K562 (cell line): ENCODE measurements around the gene SLMAP. TPM values are rescaled to one million over a fixed set of nuclear protein-coding genes. Genes with fewer than 3 reads are reported as not detected.

ENCODE experiments used
- ATAC-seq: fragments of 200-7000 bp; cut with Tn5 transposase; 3 replicates; pipeline ENCODE4 v1.9.1; 2020; ENCODE audit warnings: moderate library complexity
- BruUV-seq: library from RNA; stranded (reverse); fragments of 400-500 nt; replicated peaks from 2 replicates; lab custom pipeline; 2021; lab: Mats Ljungman, UMichigan
- CTCF ChIA-PET: fragments of 300-600 bp; formaldehyde crosslinking; extraction: SDS; loops from one replicate; lab custom pipeline; 2021; ENCODE audit warnings: low intra/inter-chr PET ratio; lab: Yijun Ruan, JAX
- POLR2A ChIA-PET: fragments of 300-600, 350-650 bp; sonication (Branson Sonifier 250); formaldehyde crosslinking; extraction: SDS; loops from one replicate; lab custom pipeline; 2021; ENCODE audit warnings: antibody characterized with exemption, inconsistent platforms; lab: Yijun Ruan, JAX
- DNase-seq, 4 experiments: peaks; one replicate each; pipeline versions ENCODE4 v3.0.0 to v3.0.0-alpha.2; 2011 to 2018; ENCODE audit warnings: low spot score in 3 of 4, mixed read lengths in 3 of 4; ENCODE audit errors: extremely low read depth in 1 of 4
- FAIRE-seq: peaks from 2 replicates; lab custom pipeline; 2011; peaks lifted over from hg19 to GRCh38; lab: Jason Lieb, UNC
- H2AFZ ChIP-seq: 2 replicates; pipeline ENCODE4 v1.6.0; 2011; ENCODE audit warnings: low read depth, low read length, control low read depth, inconsistent platforms
- H3K27ac ChIP-seq: fragments of 200-600 bp; 3 replicates; pipeline ENCODE4 v1.8.0; 2011; ENCODE audit warnings: low read depth, mild to moderate bottlenecking, control low read depth, inconsistent platforms, low read length, moderate library complexity, mixed read lengths; ENCODE audit errors: extremely low read depth
- H3K27me3 ChIP-seq, 2 experiments: fragments of 300-600 bp in 1 of 2; 2 replicates in 1 of 2; 3 replicates in 1 of 2; pipeline versions ENCODE4 v1.6.0 to v1.8.0; 2011; ENCODE audit warnings: inconsistent platforms in 2 of 2, low read length in 2 of 2, mild to moderate bottlenecking in 1 of 2, mixed read lengths in 1 of 2, moderate library complexity in 1 of 2; ENCODE audit not compliant: control insufficient read depth in 2 of 2, insufficient read depth in 2 of 2
- H3K36me3 ChIP-seq: fragments of 300-600 bp; 3 replicates; pipeline ENCODE4 v1.8.0; 2011; ENCODE audit warnings: mild to moderate bottlenecking, low read length, inconsistent platforms; ENCODE audit not compliant: control insufficient read depth, insufficient read depth
- H3K4me1 ChIP-seq, 2 experiments: fragments of 200-600 bp in 1 of 2; replicated peaks in 1 of 2; 2 replicates in 1 of 2; 3 replicates in 1 of 2; pipeline versions ENCODE4 v1.5.1 to v1.8.0; 2011; ENCODE audit warnings: inconsistent platforms in 2 of 2, low read length in 2 of 2, mild to moderate bottlenecking in 1 of 2, mixed read lengths in 1 of 2, moderate library complexity in 1 of 2; ENCODE audit not compliant: control insufficient read depth in 2 of 2, insufficient read depth in 2 of 2
- H3K4me2 ChIP-seq: 2 replicates; pipeline ENCODE4 v1.6.1; 2011; ENCODE audit warnings: low read length, control low read depth, inconsistent platforms, mixed read lengths; ENCODE audit not compliant: insufficient read depth
- H3K4me3 ChIP-seq: fragments of 200-600 bp; sonication (generic), shearing (Covaris generic); 2 replicates; pipeline ENCODE4 v1.5.1; 2016; ENCODE audit warnings: control low read depth, inconsistent platforms
- H3K79me2 ChIP-seq: fragments of 200-600 bp; 3 replicates; pipeline ENCODE4 v1.8.0; 2011; ENCODE audit warnings: low read length, inconsistent platforms; ENCODE audit not compliant: control insufficient read depth, insufficient read depth
- H3K9ac ChIP-seq, 2 experiments: 2 replicates each; pipeline versions ENCODE4 v1.6.0 to v1.6.1; 2011; ENCODE audit warnings: low read depth in 2 of 2, low read length in 2 of 2, control low read depth in 1 of 2, inconsistent platforms in 1 of 2, mild to moderate bottlenecking in 1 of 2, mixed read lengths in 1 of 2; ENCODE audit not compliant: insufficient read depth in 1 of 2
- H3K9me1 ChIP-seq: one replicate; pipeline ENCODE4 v1.6.0; 2011; ENCODE audit warnings: inconsistent platforms, mild to moderate bottlenecking, low read length, moderate library complexity; ENCODE audit not compliant: control insufficient read depth, insufficient read depth
- H3K9me3 ChIP-seq: replicated peaks from 2 replicates; pipeline ENCODE4 v1.5.1; 2011; ENCODE audit warnings: low read depth, low read length, inconsistent platforms; ENCODE audit not compliant: control insufficient read depth, insufficient read depth
- H4K20me1 ChIP-seq: replicated peaks from 2 replicates; pipeline ENCODE4 v1.6.1; 2011; ENCODE audit warnings: low read length, inconsistent platforms, mixed read lengths; ENCODE audit not compliant: control insufficient read depth, insufficient read depth
- CREB1 ChIP-seq, 2 experiments: sonication (generic) in 1 of 2; formaldehyde crosslinking in 1 of 2; IDR thresholded peaks; 2 replicates each; pipeline versions ENCODE4 v1.6.1 to v1.8.0; 2012 to 2022; ENCODE audit warnings: inconsistent platforms in 1 of 2, mild to moderate bottlenecking in 1 of 2, missing genetic modification reagents in 1 of 2, moderate library complexity in 1 of 2
- DDX20 ChIP-seq: fragments of 450-650 bp; IDR thresholded peaks from 2 replicates; pipeline ENCODE4 v1.6.1; 2016; ENCODE audit warnings: missing genetic modification characterization, low read depth, mild to moderate bottlenecking, missing compliant biosample characterization, moderate library complexity
- DPF2 ChIP-seq: fragments of 450-650 bp; IDR thresholded peaks from 2 replicates; pipeline ENCODE4 v1.6.1; 2016
- ESRRB ChIP-seq: fragments of 250-450 bp; sonication (Bioruptor Pico); IDR thresholded peaks from 2 replicates; pipeline ENCODE4 v1.5.0; 2020; ENCODE audit warnings: mild to moderate bottlenecking, moderate library complexity, borderline replicate concordance
- FUS ChIP-seq: fragments of 200-400 bp; formaldehyde crosslinking; optimal IDR thresholded peaks from 2 replicates; pipeline ENCODE3; 2017; ENCODE audit warnings: low read depth, low read length
- MTF1 ChIP-seq: fragments of 250-450 bp; sonication (Bioruptor Pico); IDR thresholded peaks from 2 replicates; pipeline ENCODE4 v1.9.0; 2021; ENCODE audit warnings: moderate library complexity, mild to moderate bottlenecking, inconsistent platforms, borderline replicate concordance
- NFATC3 ChIP-seq: fragments of 450-650 bp; IDR thresholded peaks from 2 replicates; pipeline ENCODE4 v1.6.1; 2017; ENCODE audit warnings: mild to moderate bottlenecking
- PML ChIP-seq: IDR thresholded peaks from 2 replicates; pipeline ENCODE4 v1.6.1; 2012; ENCODE audit warnings: low read length, inconsistent platforms
- SMC3 ChIP-seq: conservative IDR thresholded peaks from 2 replicates; pipeline ENCODE4 v1.6.1; 2011; ENCODE audit warnings: low read depth, low read length, improper control_type of control experiment; ENCODE audit not compliant: insufficient read depth
- TBP ChIP-seq: optimal IDR thresholded peaks from 2 replicates; pipeline ENCODE3; 2011; ENCODE audit warnings: low read depth, low read length, improper control_type of control experiment
- TEAD2 ChIP-seq: fragments of 450-650 bp; IDR thresholded peaks from 2 replicates; pipeline ENCODE4 v1.6.1; 2016; ENCODE audit warnings: missing genetic modification characterization, control low read depth, missing compliant biosample characterization
- THAP7 ChIP-seq: fragments of 250-450 bp; sonication (Bioruptor Pico); IDR thresholded peaks from 2 replicates; pipeline ENCODE4 v1.5.0; 2021
- ZNF324 ChIP-seq: fragments of 250-450 bp; sonication (Bioruptor Pico); IDR thresholded peaks from 2 replicates; pipeline ENCODE4 v1.4.0; 2020; ENCODE audit warnings: mild to moderate bottlenecking
- WGBS: fragments of 100-300 bp; shearing (Covaris generic); methylation state at CpG from one replicate; pipeline ENCODE4 v1.1.6; 2016; ENCODE audit warnings: low coverage, mixed read lengths; ENCODE audit not compliant: insufficient coverage; ENCODE audit errors: missing lambda C conversion rate; 5-methylcytosine and 5-hydroxymethylcytosine counted together
- in situ Hi-C: fragments of 300-500 bp; cut with MboI; formaldehyde crosslinking; loops from 4 replicates; pipeline ENCODE4 v1.15.0; 2018; ENCODE audit warnings: inconsistent platforms, mixed read lengths
- intact Hi-C: fragments of 100-400 bp; cut with micrococcal nuclease; formaldehyde crosslinking; loops from 2 replicates; pipeline ENCODE4 v1.14.2; 2022
- polyA plus RNA-seq, 8 experiments: library from polyadenylated mRNA; depleted of rRNA in 4 of 8; stranded (reverse) in 5 of 8; unstranded in 3 of 8; fragments of >200 nt; fragmentation: Nextera tagmentation in 2 of 8; fragmentation: Illumina TruSeq in 1 of 8; extraction: Ambion mirVana in 2 of 8; extraction: Trizol in 1 of 8; gene quantifications; 2 replicates each; pipeline versions ENCODE4 v1.2.1 to v1.2.3, GENCODE V29; 2011 to 2014; ENCODE audit warnings: inconsistent platforms in 1 of 8, missing spikeins in 1 of 8
- total RNA-seq, 7 experiments: library from RNA; depleted of rRNA in 6 of 7; stranded (reverse); fragments of >200 nt in 6 of 7; fragmentation: Illumina TruSeq in 2 of 7; extraction: Trizol in 2 of 7; gene quantifications; 2 replicates each; pipeline versions ENCODE4 v1.2.1 to v1.2.3, GENCODE V29; 2011 to 2021; ENCODE audit warnings: low replicate concordance in 1 of 7

Gene SLMAP
- total and polyA plus RNA-seq, 9 of the 15 experiments (the other 6 are each of a cell fraction or from before 2014, with no cell fraction given): 12.1 to 50.7 (median 28.3) TPM

- Histone ChIP-seq H3K79me2 (no peaks in the 10 kb centered on the region), H3K9ac (peak overlapping the region in 1 of 2 experiments; percentile 52; a peak in 1 of 4 replicates), H3K4me1 (peaks cover 0 to 4% of the 10 kb centered on the region in 2 experiments; a peak in 3 of 5 replicates), H3K4me3 (no peak overlapping the region), H3K27ac (no peak overlapping the region), H3K4me2 (no peak overlapping the region), H3K27me3 (no peaks in the 10 kb centered on the region), H3K9me1 (no peaks in the 10 kb centered on the region), H3K36me3 (no peaks in the 10 kb centered on the region), H2AFZ (no peak overlapping the region), H4K20me1 (no peaks in the 10 kb centered on the region), H3K9me3 (no peaks in the 10 kb centered on the region)
- no TSS peak for BruUV-seq
- intact Hi-C loops: no loop called here
- 71% methylated on average over 8 of the region's 8 CpGs for WGBS
- CTCF ChIA-PET: no interaction called here
- DNase-seq (no peak), FAIRE-seq (no peak), ATAC-seq (no peak; the same call in 1 of the 3 replicates)
- in situ Hi-C loops: no loop called here
- POLR2A ChIA-PET: interaction anchor here (2.0 kb wide), 1 partner anchor 8 kb away, joined by 5 read pairs; no protein-coding TSS in a partner anchor
- TF ChIP-seq MTF1 (CRISPR knock-in tag) (no peak), NFATC3 (no peak), TEAD2 (tag) (no peak), DPF2 (no peak), SMC3 (no peak), THAP7 (no peak), DDX20 (tag) (no peak), PML (no peak), ZNF324 (CRISPR knock-in tag) (no peak), FUS (no peak), CREB1 (IDR thresholded peaks at IDR 0.05) (no peak), CREB1 (CRISPR knock-in tag; IDR thresholded peaks at IDR 0.05) (no peak), ESRRB (CRISPR knock-in tag) (no peak), TBP (no peak)
Observed at GRCh38 chr3:57943525-57944495, 187.7 kb downstream of the SLMAP start.
